ENCODE measurements around the gene RNF213.

RNF213 gene

DNA sequence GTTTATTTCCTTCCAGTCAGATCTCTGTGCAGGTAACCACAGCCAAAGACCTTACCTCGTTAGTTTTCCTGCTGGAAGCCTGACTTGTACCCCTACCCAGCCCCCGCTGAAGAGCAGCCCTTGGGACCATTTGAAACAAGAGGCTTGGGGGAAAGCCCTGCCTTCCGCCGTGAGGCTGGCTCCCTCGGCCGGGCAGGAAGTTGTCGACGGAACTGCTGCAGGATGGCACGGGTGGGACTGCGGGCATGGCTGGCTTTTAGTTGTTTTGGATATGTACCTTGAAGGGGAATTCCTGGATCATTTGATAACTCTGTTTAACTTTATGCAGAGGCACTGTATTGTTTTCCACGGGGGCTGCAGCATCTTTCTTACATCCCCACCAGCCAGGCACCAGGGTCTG, 105.3 kb downstream of the RNF213 start:
- Histone ChIP-seq H3K4me3 (ENCODE audit: insufficient read depth, low read length, poor library complexity, severe bottlenecking) (no peak overlapping the region), H3K27ac (ENCODE audit: low read depth, low read length) (no peak overlapping the region), H2AFZ (ENCODE audit: low read depth, low read length, severe bottlenecking) (no peak overlapping the region), H3K79me2 (ENCODE audit: insufficient read depth, low read length) (no peaks in the 10 kb centered on the region), H3K36me3 (ENCODE audit: low read length) (no peaks in the 10 kb centered on the region), H4K20me1 (ENCODE audit: low read depth, low read length) (no peaks in the 10 kb centered on the region), H3K9me2 (replicated peaks; ENCODE audit: insufficient read depth, low read length) (no peaks in the 10 kb centered on the region), H3K27me3 (ENCODE audit: low read length) (no peaks in the 10 kb centered on the region), H3K9ac (ENCODE audit: low read length) (no peak overlapping the region), H3K9me3 (ENCODE audit: insufficient read depth, low read length) (no peaks in the 10 kb centered on the region; the same call in 1 of the 2 replicates), H3K4me2 (ENCODE audit: low read depth, low read length, poor library complexity, severe bottlenecking) (no peak overlapping the region), H3F3A (ENCODE audit: insufficient read depth) (no peaks in the 10 kb centered on the region)
- TF ChIP-seq, protein P1, sequence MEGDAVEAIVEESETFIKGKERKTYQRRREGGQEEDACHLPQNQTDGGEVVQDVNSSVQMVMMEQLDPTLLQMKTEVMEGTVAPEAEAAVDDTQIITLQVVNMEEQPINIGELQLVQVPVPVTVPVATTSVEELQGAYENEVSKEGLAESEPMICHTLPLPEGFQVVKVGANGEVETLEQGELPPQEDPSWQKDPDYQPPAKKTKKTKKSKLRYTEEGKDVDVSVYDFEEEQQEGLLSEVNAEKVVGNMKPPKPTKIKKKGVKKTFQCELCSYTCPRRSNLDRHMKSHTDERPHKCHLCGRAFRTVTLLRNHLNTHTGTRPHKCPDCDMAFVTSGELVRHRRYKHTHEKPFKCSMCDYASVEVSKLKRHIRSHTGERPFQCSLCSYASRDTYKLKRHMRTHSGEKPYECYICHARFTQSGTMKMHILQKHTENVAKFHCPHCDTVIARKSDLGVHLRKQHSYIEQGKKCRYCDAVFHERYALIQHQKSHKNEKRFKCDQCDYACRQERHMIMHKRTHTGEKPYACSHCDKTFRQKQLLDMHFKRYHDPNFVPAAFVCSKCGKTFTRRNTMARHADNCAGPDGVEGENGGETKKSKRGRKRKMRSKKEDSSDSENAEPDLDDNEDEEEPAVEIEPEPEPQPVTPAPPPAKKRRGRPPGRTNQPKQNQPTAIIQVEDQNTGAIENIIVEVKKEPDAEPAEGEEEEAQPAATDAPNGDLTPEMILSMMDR (IDR thresholded peaks at IDR 0.05; ENCODE audit: insufficient read depth, low read length, poor library complexity, severe bottlenecking) = no peak
- TF ChIP-seq EZH2phosphoT487 (conservative IDR thresholded peaks at IDR 0.05; ENCODE audit: low read length) = no peak

GRCh38 chr17:80367503-80367902, 106.9 kb downstream of the RNF213 start:
- Histone ChIP-seq H3K79me2 (ENCODE audit: insufficient read depth, low read length) (no peaks in the 10 kb centered on the region), H3K27me3 (ENCODE audit: low read length) (no peaks in the 10 kb centered on the region), H3K9me2 (replicated peaks; ENCODE audit: insufficient read depth, low read length) (no peaks in the 10 kb centered on the region), H3K9me3 (ENCODE audit: insufficient read depth, low read length) (no peaks in the 10 kb centered on the region), H3K4me2 (ENCODE audit: low read depth, low read length, poor library complexity, severe bottlenecking) (no peak overlapping the region), H2AFZ (ENCODE audit: low read depth, low read length, severe bottlenecking) (no peak overlapping the region), H3K9ac (ENCODE audit: low read length) (no peak overlapping the region), H4K20me1 (ENCODE audit: low read depth, low read length) (no peaks in the 10 kb centered on the region), H3K4me3 (ENCODE audit: insufficient read depth, low read length, poor library complexity, severe bottlenecking) (no peak overlapping the region), H3K27ac (ENCODE audit: low read depth, low read length) (no peak overlapping the region), H3F3A (ENCODE audit: insufficient read depth) (no peaks in the 10 kb centered on the region), H3K36me3 (ENCODE audit: low read length) (no peaks in the 10 kb centered on the region)
- no peak for TF ChIP-seq EZH2phosphoT487 (conservative IDR thresholded peaks at IDR 0.05; ENCODE audit: low read length)
- TF ChIP-seq, protein P1 (IDR thresholded peaks at IDR 0.05; ENCODE audit: insufficient read depth, low read length, poor library complexity, severe bottlenecking) = no peak

GRCh38 chr17:80371196-80371595, 110.5 kb downstream of the RNF213 start:
- Histone ChIP-seq H3F3A (ENCODE audit: insufficient read depth) (no peaks in the 10 kb centered on the region), H3K36me3 (ENCODE audit: low read length) (no peaks in the 10 kb centered on the region), H3K9ac (ENCODE audit: low read length) (no peak overlapping the region), H3K4me2 (ENCODE audit: low read depth, low read length, poor library complexity, severe bottlenecking) (no peak overlapping the region), H3K9me3 (ENCODE audit: insufficient read depth, low read length) (no peaks in the 10 kb centered on the region), H4K20me1 (ENCODE audit: low read depth, low read length) (no peaks in the 10 kb centered on the region), H3K79me2 (ENCODE audit: insufficient read depth, low read length) (no peaks in the 10 kb centered on the region), H3K4me3 (ENCODE audit: insufficient read depth, low read length, poor library complexity, severe bottlenecking) (no peak overlapping the region), H2AFZ (ENCODE audit: low read depth, low read length, severe bottlenecking) (no peak overlapping the region), H3K27me3 (ENCODE audit: low read length) (no peaks in the 10 kb centered on the region), H3K27ac (ENCODE audit: low read depth, low read length) (no peak overlapping the region), H3K9me2 (replicated peaks; ENCODE audit: insufficient read depth, low read length) (no peaks in the 10 kb centered on the region)
- TF ChIP-seq, protein P1 (IDR thresholded peaks at IDR 0.05; ENCODE audit: insufficient read depth, low read length, poor library complexity, severe bottlenecking) = no peak
- TF ChIP-seq EZH2phosphoT487 (conservative IDR thresholded peaks at IDR 0.05; ENCODE audit: low read length) = no peak

All from SU-DHL-6 (cell line).